HEK293T (cell line): ENCODE data around the gene POU6F2.

Experiments used
- CTCF ChIA-PET: fragments of 350-600 bp; formaldehyde crosslinking; extraction: SDS; loops from one replicate; lab custom pipeline; 2021; ENCODE audit warnings: antibody characterized with exemption, inconsistent platforms; lab: Yijun Ruan, JAX
- POLR2A ChIA-PET: fragments of 350-600 bp; formaldehyde crosslinking; extraction: SDS; loops from one replicate; lab custom pipeline; 2020; ENCODE audit warnings: antibody characterized with exemption, inconsistent platforms; lab: Yijun Ruan, JAX
- DNase-seq: peaks from one replicate; pipeline ENCODE4 v3.0.0; 2012; ENCODE audit warnings: mixed read lengths; ENCODE audit errors: extremely low spot score
- ARNT ChIP-seq: fragments of 450-650 bp; IDR thresholded peaks from 2 replicates; pipeline ENCODE4 v1.6.1; 2017; ENCODE audit warnings: mild to moderate bottlenecking
- BHLHE40 ChIP-seq: fragments of 450-650 bp; IDR thresholded peaks from 2 replicates; pipeline ENCODE4 v1.6.1; 2016; ENCODE audit warnings: mild to moderate bottlenecking, moderate library complexity, borderline replicate concordance
- CTBP1 ChIP-seq: fragments of 450-650 bp; IDR thresholded peaks from 2 replicates; pipeline ENCODE4 v1.6.1; 2016; ENCODE audit warnings: borderline replicate concordance
- ELF4 ChIP-seq: fragments of 450-650 bp; IDR thresholded peaks from 2 replicates; pipeline ENCODE4 v1.6.1; 2017; ENCODE audit warnings: antibody characterized with exemption
- FOXA1 ChIP-seq: fragments of 450-650 bp; IDR thresholded peaks from 2 replicates; pipeline ENCODE4 v1.6.1; 2016; ENCODE audit warnings: mild to moderate bottlenecking
- FOXK2 ChIP-seq: fragments of 450-650 bp; IDR thresholded peaks from 2 replicates; pipeline ENCODE4 v1.6.1; 2016; ENCODE audit warnings: mild to moderate bottlenecking
- FOXM1 ChIP-seq: fragments of 450-650 bp; IDR thresholded peaks from 2 replicates; pipeline ENCODE4 v1.6.1; 2017; ENCODE audit warnings: mild to moderate bottlenecking, borderline replicate concordance
- HDGF ChIP-seq: fragments of 450-650 bp; IDR thresholded peaks from 2 replicates; pipeline ENCODE4 v1.6.1; 2017; ENCODE audit warnings: antibody characterized with exemption, borderline replicate concordance
- L3MBTL2 ChIP-seq: fragments of 450-650 bp; conservative IDR thresholded peaks from 2 replicates; pipeline ENCODE4 v1.6.1; 2016; ENCODE audit warnings: mild to moderate bottlenecking
- LEF1 ChIP-seq: fragments of 450-650 bp; IDR thresholded peaks from 2 replicates; pipeline ENCODE4 v1.6.1; 2017; ENCODE audit warnings: mild to moderate bottlenecking, borderline replicate concordance
- NFRKB ChIP-seq: fragments of 450-650 bp; IDR thresholded peaks from 2 replicates; pipeline ENCODE4 v1.6.1; 2016; ENCODE audit warnings: mild to moderate bottlenecking, moderate library complexity
- SP1 ChIP-seq: fragments of 450-650 bp; IDR thresholded peaks from 2 replicates; pipeline ENCODE4 v1.6.1; 2017
- SUZ12 ChIP-seq: fragments of 450-650 bp; IDR thresholded peaks from 2 replicates; pipeline ENCODE4 v1.6.1; 2016; ENCODE audit warnings: mild to moderate bottlenecking
- TARDBP ChIP-seq: fragments of 450-650 bp; IDR thresholded peaks from 2 replicates; pipeline ENCODE4 v1.6.1; 2016
- ZNF384 ChIP-seq: fragments of 450-650 bp; IDR thresholded peaks from 2 replicates; pipeline ENCODE4 v1.6.1; 2016
- TF ChIP-seq, protein P1 (sequence below): fragments of 450-650 bp; IDR thresholded peaks from 2 replicates; pipeline ENCODE4 v1.6.1; 2016

Gene POU6F2

DNA sequence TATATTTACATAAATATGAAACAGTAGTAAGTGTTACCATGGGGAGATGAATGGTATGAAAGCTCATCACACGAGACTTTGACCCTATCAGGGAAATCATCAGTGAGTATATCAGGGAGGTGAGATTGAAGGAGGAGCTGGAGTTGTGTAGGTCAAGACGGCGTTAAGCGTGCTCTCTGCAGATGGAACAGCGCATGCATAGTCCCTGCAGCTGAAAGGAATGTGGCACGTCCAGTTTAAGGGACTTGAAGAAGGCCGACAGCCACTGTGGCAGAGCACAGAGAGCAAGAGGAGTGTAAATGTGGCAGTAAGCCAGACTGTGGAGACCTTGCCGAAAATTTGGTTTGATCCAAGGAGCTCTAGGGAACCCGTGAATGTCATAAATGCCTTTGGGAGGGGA is 38.9 kb downstream of the POU6F2 start:
- TF ChIP-seq, protein P1, sequence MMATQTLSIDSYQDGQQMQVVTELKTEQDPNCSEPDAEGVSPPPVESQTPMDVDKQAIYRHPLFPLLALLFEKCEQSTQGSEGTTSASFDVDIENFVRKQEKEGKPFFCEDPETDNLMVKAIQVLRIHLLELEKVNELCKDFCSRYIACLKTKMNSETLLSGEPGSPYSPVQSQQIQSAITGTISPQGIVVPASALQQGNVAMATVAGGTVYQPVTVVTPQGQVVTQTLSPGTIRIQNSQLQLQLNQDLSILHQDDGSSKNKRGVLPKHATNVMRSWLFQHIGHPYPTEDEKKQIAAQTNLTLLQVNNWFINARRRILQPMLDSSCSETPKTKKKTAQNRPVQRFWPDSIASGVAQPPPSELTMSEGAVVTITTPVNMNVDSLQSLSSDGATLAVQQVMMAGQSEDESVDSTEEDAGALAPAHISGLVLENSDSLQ: no peak
- TF ChIP-seq SP1 (no peak), SUZ12 (no peak), ZNF384 (no peak)
- no peak for DNase-seq
- POLR2A ChIA-PET: interaction anchor here (0.6 to 0.7 kb wide), 2 partner anchors 69 to 82 kb away, joined by 3 read pairs; no protein-coding TSS in a partner anchor
- CTCF ChIA-PET: no interaction called here

DNA sequence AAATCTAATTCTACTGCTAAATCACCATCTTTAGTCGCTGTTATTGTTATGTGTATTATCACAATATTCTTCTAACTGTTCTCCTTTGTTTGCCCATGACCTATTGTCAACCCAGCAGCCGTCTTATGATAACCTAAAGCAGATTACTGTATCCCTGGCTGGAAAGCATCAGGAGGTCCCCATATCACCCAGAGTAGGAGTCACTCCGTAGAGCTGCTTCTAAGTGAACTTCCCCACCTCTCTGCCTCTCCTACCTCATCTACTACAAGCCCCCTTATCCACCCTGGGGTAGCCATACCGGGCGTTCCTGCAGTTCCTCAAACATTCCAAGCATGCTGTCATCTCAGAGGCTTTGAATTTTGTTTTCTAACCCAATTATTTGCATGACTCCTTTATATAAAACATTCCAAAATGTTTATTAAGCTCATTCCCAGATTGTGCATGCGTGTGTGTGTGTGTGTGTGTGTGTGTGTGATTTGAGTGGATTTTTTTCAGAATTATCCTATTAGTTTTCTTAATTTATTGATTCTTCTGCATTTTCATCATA is 39.7 kb downstream of the POU6F2 start:
- CTCF ChIA-PET: no interaction called here
- POLR2A ChIA-PET: no interaction called here
- no peak for DNase-seq
- TF ChIP-seq ZNF384 (no peak), FOXA1 (no peak), SUZ12 (no peak), NFRKB (no peak), ARNT (no peak), FOXM1 (no peak), TARDBP (no peak), LEF1 (no peak), ELF4 (no peak)

DNA sequence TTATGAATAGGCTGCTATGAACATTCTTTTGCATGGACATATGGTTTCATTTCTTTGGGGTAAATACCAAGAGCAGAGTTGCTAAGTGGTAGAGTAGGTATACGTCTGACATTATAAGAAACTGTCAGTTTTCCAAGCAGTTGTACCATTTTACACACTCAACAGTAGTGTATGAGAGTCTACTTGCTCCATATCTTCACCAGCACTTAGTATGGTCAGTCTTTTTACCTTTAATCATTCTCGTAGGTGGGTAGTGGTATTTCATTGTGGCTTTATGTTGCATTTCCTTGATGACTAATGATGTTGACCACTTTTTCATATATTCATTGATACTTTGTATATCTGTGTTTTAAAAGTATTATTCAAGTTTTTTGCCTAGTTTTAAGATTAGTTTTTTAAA is 45.1 kb downstream of the POU6F2 start:
- TF ChIP-seq FOXK2 (no peak), ELF4 (no peak), CTBP1 (no peak), SP1 (no peak), SUZ12 (no peak), BHLHE40 (no peak), FOXM1 (no peak), ARNT (no peak), ZNF384 (no peak), FOXA1 (no peak), L3MBTL2 (no peak), HDGF (no peak), TARDBP (no peak), LEF1 (no peak), NFRKB (no peak)
- TF ChIP-seq, protein P1: no peak
- POLR2A ChIA-PET: no interaction called here
- CTCF ChIA-PET: no interaction called here
- no peak for DNase-seq

DNA sequence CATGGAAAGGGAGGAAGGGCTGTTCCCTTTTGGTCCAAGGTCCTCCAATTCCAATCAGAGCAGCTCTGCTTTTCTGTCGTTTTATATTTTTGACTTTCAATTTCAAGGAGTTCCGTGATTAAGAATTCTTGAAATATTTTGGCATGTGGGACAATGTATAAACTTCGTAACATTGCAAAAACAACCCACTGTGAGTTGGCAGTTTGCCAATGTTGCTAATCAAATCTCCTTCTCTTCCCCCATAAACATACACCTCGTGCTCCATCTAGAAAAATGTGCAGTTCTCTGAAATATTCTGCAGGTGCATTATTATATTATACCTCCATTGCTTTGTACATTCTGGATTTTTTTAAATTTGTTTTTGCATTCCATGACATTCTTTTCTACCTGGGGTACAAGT is 49.8 kb downstream of the POU6F2 start:
- TF ChIP-seq TARDBP (no peak), L3MBTL2 (no peak), ZNF384 (no peak), NFRKB (no peak), BHLHE40 (no peak)
- POLR2A ChIA-PET: no interaction called here
- CTCF ChIA-PET: no interaction called here
- DNase-seq: no peak

DNA sequence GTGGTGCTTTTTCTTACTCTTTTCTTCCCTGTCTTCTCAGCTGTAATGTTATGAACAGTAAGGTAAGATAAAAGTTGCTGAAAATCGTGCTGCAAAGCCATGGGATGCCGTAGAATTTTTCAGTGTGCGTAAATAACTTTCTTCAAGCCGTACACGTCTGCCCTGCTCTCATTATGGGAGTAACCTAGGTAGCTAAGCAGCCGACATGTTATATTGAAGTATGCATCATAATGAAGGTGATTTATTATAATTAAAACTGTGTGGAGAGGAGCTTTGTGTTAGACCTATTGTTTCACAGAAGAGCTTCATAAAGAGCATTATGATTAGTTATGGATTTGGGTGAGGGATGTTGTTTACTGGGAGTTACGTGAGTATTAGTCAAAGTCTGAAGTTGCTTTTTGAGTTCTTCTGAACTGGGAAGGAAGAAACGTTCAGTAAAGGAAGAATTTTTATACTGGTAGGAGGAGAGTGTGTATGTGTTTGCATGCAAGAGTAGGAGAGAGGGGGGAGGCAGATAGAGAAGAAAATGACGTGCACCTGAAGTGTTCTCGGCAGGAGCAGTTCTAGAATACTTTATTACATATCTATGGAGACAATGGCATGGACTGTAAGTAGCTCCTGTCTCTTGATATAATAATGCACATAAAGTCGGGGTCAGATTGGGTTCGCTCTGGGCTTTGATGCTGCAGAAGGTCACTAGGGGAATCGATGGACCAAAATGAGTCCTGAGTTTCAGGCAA is 56.3 kb downstream of the POU6F2 start:
- TF ChIP-seq TARDBP (no peak), ELF4 (no peak), ARNT (no peak), LEF1 (no peak), HDGF (no peak), FOXA1 (no peak), L3MBTL2 (no peak), FOXM1 (no peak), ZNF384 (no peak), CTBP1 (no peak)
- TF ChIP-seq, protein P1: no peak
- no peak for DNase-seq
- POLR2A ChIA-PET: no interaction called here
- CTCF ChIA-PET: no interaction called here

DNA sequence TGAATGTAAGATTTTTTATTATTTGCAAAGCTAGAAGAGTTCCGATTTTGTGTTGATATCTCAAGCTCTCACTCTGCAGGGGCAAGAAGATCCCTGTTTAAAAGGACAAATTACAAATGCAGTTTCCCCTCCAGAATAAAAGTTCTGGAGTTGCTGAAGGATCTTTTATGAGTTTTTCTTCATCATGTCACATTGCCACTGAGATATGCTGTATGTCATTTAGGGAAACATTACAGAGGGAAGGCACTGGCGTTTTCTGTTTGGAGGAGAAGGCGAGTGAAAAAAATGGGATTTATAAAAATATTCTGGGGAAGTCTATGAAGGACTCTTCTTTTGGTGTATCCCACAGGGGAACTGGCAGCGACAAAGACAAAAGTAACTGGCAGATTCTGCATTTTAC is 57.4 kb downstream of the POU6F2 start:
- ChIA-PET CTCF (interaction anchor here (0.6 kb wide), 2 partner anchors 170 to 419 kb away, joined by 5 read pairs; no protein-coding TSS in a partner anchor), POLR2A (no interaction called here)
- TF ChIP-seq ELF4 (no peak), LEF1 (no peak), ZNF384 (no peak), ARNT (no peak), SP1 (no peak), CTBP1 (no peak), BHLHE40 (no peak)
- TF ChIP-seq, protein P1: no peak
- no peak for DNase-seq
